Stomach smooth muscle (tissue), 2 donors: ENCODE results near the gene PIP4K2C.

Experiments used
- H3K27ac ChIP-seq: one replicate; pipeline ENCODE4 v1.7.0; 2013; ENCODE audit warnings: mild to moderate bottlenecking, low read length, inconsistent platforms
- H3K27me3 ChIP-seq, 2 donors: one replicate each; pipeline ENCODE4 v1.7.0; 2013; ENCODE audit warnings: low read length in 2 of 2; ENCODE audit not compliant: insufficient read depth in 2 of 2, control insufficient read depth in 1 of 2
- H3K36me3 ChIP-seq, 2 donors: one replicate each; pipeline ENCODE4 v1.7.0; 2013; ENCODE audit warnings: low read length in 2 of 2; ENCODE audit not compliant: control insufficient read depth in 2 of 2, insufficient read depth in 2 of 2
- H3K4me1 ChIP-seq: one replicate; pipeline ENCODE4 v1.7.0; 2013; ENCODE audit warnings: low read length; ENCODE audit not compliant: control insufficient read depth, insufficient read depth
- H3K4me3 ChIP-seq, 2 donors: one replicate each; pipeline ENCODE4 v1.7.0; 2013; ENCODE audit warnings: low read length in 2 of 2
- H3K9ac ChIP-seq, 2 donors: one replicate each; pipeline ENCODE4 v1.7.0; 2013; ENCODE audit warnings: low read length in 2 of 2, mild to moderate bottlenecking in 1 of 2
- H3K9me3 ChIP-seq, 2 donors: one replicate each; pipeline ENCODE4 v1.7.0; 2013; ENCODE audit warnings: low read length in 2 of 2; ENCODE audit not compliant: control insufficient read depth in 2 of 2
- donor health status: healthy.
- donor health status: Pancreatic carcinoma.

The PIP4K2C gene

GRCh38 chr12:57603815-57604453, 12.9 kb downstream of the PIP4K2C start:
- Histone ChIP-seq H3K27ac (peak overlapping the region; percentile 98), H3K4me1 (peaks cover 27% of the 10 kb centered on the region), H3K4me3 (peak overlapping the region; percentile 85 to 89), H3K9ac (peak overlapping the region; percentile 87 to 96), H3K27me3 (no peaks in the 10 kb centered on the region), H3K36me3 (peaks cover 9 to 36% of the 10 kb centered on the region in 2 donors), H3K9me3 (no peaks in the 10 kb centered on the region)

- Histone ChIP-seq H3K27ac (peak within 1 kb of the TSS; percentile 98), H3K27me3 (no peaks in the 10 kb centered on the region), H3K36me3 (peaks cover 9 to 32% of the 10 kb centered on the region in 2 donors), H3K4me3 (peak within 1 kb of the TSS; percentile 85 to 89), H3K9ac (peak within 1 kb of the TSS; percentile 87 to 96), H3K9me3 (no peaks in the 10 kb centered on the region), H3K4me1 (peaks cover 33% of the 10 kb centered on the region)
Measured at GRCh38 chr12:57604454-57604991, 13.5 kb downstream of the PIP4K2C start, which contains the start of gene DTX3. DTX3 (plus strand) TSS chr12:57604824; CDS start chr12:57606518, 1,694 bp downstream.

- Histone ChIP-seq H3K27ac (peak overlapping the region; percentile 98), H3K9ac (peak overlapping the region; percentile 86 to 87), H3K27me3 (no peaks in the 10 kb centered on the region), H3K4me1 (peaks cover 40% of the 10 kb centered on the region), H3K9me3 (no peaks in the 10 kb centered on the region), H3K36me3 (peaks cover 9 to 28% of the 10 kb centered on the region in 2 donors), H3K4me3 (peak overlapping the region; percentile 85 to 89)
Measured at GRCh38 chr12:57604992-57605810, 14.2 kb downstream of the PIP4K2C start.

- H3K27me3 ChIP-seq = no peaks in the 10 kb centered on the region
- no peaks in the 10 kb centered on the region for H3K9me3 ChIP-seq
- H3K36me3 ChIP-seq = peaks cover 9 to 25% of the 10 kb centered on the region in 2 donors
- H3K4me3 ChIP-seq = peak overlapping the region; percentile 85 to 89
- peak overlapping the region; percentile 86 to 87 for H3K9ac ChIP-seq
- H3K27ac ChIP-seq = peak overlapping the region; percentile 98
- peaks cover 40% of the 10 kb centered on the region for H3K4me1 ChIP-seq
Measured at GRCh38 chr12:57605811-57606311, 14.9 kb downstream of the PIP4K2C start.

DNA sequence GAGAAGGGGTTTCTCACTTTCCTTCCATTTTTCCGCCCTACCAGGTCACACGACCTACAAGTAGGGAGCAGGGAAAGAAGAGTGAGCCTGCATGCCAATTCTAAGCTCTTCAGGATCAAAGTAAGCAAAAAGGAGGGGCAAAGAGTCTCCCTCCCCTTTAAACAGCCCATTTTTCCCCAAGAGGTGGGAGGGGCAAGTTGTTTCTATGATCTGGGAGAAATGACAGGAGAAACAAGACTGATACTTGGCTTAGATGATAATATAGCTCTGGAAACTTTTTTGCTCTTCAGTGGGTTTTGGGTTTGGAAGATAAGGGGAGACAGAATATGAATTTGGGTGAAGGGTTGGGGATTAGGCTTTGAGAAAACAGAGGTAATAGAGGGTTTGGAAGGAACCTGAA, 15.4 kb downstream of the PIP4K2C start:
- H3K9ac ChIP-seq = no peak overlapping the region
- H3K27ac ChIP-seq = peak overlapping the region; percentile 98
- peaks cover 42% of the 10 kb centered on the region for H3K4me1 ChIP-seq
- peaks cover 6 to 20% of the 10 kb centered on the region in 2 donors for H3K36me3 ChIP-seq
- no peaks in the 10 kb centered on the region for H3K9me3 ChIP-seq
- H3K27me3 ChIP-seq = no peaks in the 10 kb centered on the region
- H3K4me3 ChIP-seq = no peak overlapping the region

DNA sequence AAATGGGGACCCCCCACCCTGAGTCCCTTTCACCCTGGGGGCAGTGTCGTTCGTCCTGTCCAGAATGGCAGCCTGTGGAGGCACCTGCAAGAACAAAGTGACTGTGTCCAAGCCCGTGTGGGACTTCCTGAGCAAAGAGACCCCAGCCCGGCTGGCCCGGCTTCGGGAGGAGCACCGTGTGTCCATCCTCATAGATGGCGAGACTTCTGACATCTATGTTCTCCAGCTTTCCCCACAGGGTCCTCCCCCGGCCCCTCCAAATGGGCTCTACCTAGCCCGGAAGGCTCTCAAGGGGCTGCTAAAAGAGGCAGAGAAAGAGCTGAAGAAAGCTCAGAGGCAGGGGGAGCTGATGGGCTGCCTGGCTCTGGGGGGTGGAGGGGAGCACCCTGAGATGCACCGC, 15.8 kb downstream of the PIP4K2C start:
- peaks cover 42% of the 10 kb centered on the region for H3K4me1 ChIP-seq
- H3K9ac ChIP-seq = no peak overlapping the region
- H3K27ac ChIP-seq = peak overlapping the region; percentile 98
- no peaks in the 10 kb centered on the region for H3K9me3 ChIP-seq
- no peak overlapping the region for H3K4me3 ChIP-seq
- no peaks in the 10 kb centered on the region for H3K27me3 ChIP-seq
- peaks cover 3 to 16% of the 10 kb centered on the region in 2 donors for H3K36me3 ChIP-seq

- no peaks in the 10 kb centered on the region for H3K27me3 ChIP-seq
- no peak overlapping the region for H3K9ac ChIP-seq
- H3K27ac ChIP-seq = peak overlapping the region; percentile 98
- H3K4me1 ChIP-seq = peaks cover 52% of the 10 kb centered on the region
- H3K36me3 ChIP-seq = peaks cover 3 to 11% of the 10 kb centered on the region in 2 donors
- H3K4me3 ChIP-seq = no peak overlapping the region
- H3K9me3 ChIP-seq = no peaks in the 10 kb centered on the region
Measured at GRCh38 chr12:57607958-57608663, 17.1 kb downstream of the PIP4K2C start.

- H3K27me3 ChIP-seq = no peaks in the 10 kb centered on the region
- H3K27ac ChIP-seq = peak overlapping the region; percentile 98
- peak overlapping the region in 1 of 2 donors; percentile 77 for H3K4me3 ChIP-seq
- H3K4me1 ChIP-seq = peaks cover 55% of the 10 kb centered on the region
- H3K36me3 ChIP-seq = peaks cover 9 to 17% of the 10 kb centered on the region in 2 donors
- H3K9ac ChIP-seq = peak overlapping the region in 1 of 2 donors; percentile 62
- H3K9me3 ChIP-seq = no peaks in the 10 kb centered on the region
Measured at GRCh38 chr12:57609101-57609780, 18.2 kb downstream of the PIP4K2C start.

- no peaks in the 10 kb centered on the region for H3K9me3 ChIP-seq
- peak overlapping the region; percentile 74 to 77 for H3K4me3 ChIP-seq
- no peaks in the 10 kb centered on the region for H3K27me3 ChIP-seq
- H3K9ac ChIP-seq = peak overlapping the region; percentile 91 to 92
- peaks cover 55% of the 10 kb centered on the region for H3K4me1 ChIP-seq
- H3K27ac ChIP-seq = peak overlapping the region; percentile 98
- H3K36me3 ChIP-seq = peaks cover 12 to 21% of the 10 kb centered on the region in 2 donors
Measured at GRCh38 chr12:57609781-57610553, 19.0 kb downstream of the PIP4K2C start.
